PC-3 (cell line): Measurements from ENCODE around the gene KRTAP4-12.

Experiments used
- CTCF ChIP-seq: fragments of 300-600 bp; sonication (generic); conservative IDR thresholded peaks from 2 replicates; pipeline ENCODE4 v1.5.1; 2017; ENCODE audit warnings: antibody characterized with exemption, low read depth, mild to moderate bottlenecking, low read length
- EZH2 ChIP-seq: fragments of 300-600 bp; sonication (generic); IDR thresholded peaks from one replicate; pipeline ENCODE4 v1.6.1; 2017; ENCODE audit warnings: antibody characterized with exemption, mild to moderate bottlenecking, low read length; ENCODE audit not compliant: unreplicated experiment
- EZH2phosphoT487 ChIP-seq: fragments of 300-600 bp; sonication (generic); IDR thresholded peaks from 2 replicates; pipeline ENCODE4 v1.6.1; 2018; ENCODE audit warnings: mild to moderate bottlenecking, antibody characterized with exemption, low read length, borderline replicate concordance

- TF ChIP-seq CTCF = no peak
- TF ChIP-seq EZH2 = no peak
- no peak for TF ChIP-seq EZH2phosphoT487
Observed at GRCh38 chr17:41168121-41168520, 44.1 kb upstream of the KRTAP4-12 start, which contains the start of gene KRTAP4-3.
